AG08396 (cell line): ENCODE measurements around the gene PPM1A.

Experiments used
- DNase-seq: peaks from one replicate; pipeline ENCODE4 v3.0.0; 2012; ENCODE audit warnings: low spot score, mixed read lengths

Gene PPM1A

DNA sequence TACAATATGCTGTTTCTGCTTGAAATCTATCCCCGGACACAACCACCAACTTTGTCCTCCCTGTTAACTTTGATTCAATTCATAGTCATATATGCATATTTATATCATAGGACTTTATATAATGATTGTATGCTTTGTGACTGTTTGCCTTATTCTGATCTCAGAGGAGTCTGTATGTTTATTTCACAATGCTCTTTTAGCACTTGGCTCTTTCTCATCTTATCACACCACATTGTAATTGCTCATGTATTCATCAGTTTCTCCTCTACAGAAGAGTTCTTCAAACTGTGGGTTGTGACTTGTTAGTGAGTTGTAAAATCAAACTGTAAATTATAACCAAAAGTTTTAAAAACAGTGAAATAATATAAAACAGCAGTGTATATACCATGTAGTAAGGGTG lies 21.7 kb upstream of the PPM1A start:
- no peak for DNase-seq

DNA sequence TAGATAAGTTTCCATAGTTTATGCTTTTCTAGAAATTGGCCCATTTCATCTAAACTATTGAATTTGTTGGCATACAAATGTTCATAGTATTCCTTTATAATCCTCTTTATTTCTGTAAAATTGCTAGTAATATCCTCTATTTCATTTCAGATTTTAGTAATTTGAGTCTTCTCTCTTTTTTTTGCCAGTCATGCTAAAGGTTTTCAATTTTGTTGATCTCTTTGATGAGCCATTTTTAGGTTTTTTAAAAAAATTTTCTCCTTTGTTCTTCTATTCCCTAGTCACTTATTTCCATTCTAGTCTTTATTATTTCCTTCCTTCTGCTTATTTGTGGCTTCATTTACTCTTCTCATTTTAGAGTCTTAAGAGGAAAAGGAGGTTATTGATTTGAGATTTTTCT lies 19.4 kb upstream of the PPM1A start:
- DNase-seq = no peak

DNA sequence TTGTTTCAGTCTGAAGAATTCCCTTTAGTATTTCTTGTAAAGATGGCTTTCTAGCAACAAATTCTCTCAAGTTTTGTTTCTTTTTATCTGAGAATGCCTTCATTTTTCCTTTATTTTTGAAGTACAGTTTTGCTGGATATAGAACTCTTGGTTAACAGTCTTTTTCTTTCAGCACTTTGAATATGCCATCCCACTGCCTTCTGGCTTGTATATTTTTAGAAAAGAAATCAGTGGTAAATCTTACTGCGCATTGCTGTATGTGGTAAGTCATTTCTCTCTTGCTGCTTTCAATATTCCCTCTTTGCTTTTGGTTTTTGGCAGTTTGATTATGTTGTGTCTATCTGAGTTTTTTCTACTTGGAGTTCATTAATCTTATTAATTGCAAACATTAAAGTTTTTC lies 16.8 kb upstream of the PPM1A start:
- no peak for DNase-seq

DNA sequence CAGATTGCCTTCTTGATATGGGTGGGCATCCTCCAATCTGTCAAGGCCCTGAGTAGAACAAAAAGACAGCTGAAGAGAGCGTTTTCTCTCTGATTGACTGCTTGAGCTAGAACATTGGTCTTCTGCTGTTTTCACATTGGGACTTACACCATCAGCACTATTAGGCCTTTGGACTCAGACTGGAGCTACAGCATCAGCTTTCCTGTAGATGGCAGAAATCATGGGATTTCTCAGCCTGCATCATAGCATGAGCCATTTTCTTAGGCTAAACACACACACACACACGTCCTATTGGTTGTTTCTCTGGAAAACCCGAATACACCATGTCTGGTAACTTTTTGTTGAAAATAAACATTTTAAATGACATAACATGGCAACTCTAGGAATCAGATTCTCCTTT lies 15.8 kb upstream of the PPM1A start:
- DNase-seq = no peak

DNA sequence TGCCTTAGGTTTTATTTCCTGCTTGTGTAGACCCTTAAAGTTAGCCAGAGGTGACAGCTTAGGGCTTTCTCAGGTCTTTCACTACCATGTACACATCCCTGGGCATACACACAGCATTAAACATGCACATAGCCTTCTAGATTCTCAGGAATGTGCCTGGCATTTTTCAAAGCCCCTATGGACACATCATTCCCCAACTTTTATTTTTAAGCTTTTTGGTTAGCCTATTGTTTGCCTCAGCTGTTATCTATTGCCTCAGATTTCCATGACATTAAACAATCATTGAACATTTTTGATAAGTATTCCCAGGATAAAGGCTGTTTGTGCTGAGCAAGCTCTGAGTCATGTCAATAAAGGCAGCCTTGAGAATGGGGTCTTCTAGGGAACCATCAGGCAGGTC lies 15.1 kb upstream of the PPM1A start:
- DNase-seq = no peak

DNA sequence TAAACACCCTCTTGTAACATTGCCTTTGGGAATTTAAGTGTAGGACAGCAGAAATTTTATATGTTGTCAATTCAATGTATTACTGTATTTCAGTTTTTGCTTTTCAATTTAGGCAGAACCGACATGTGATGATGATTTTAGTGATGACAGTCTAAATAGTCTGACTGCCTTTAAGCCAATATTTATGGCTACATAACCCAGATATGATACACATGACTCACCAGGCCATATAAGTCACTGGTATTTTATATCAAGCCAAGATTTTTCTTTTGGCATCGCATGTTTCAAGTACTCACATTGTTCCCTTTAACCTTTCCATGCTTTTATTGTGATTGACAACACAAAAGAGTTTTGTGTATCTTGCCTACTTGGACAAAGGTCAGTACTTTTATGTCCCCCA lies 13.6 kb upstream of the PPM1A start:
- no peak for DNase-seq

DNA sequence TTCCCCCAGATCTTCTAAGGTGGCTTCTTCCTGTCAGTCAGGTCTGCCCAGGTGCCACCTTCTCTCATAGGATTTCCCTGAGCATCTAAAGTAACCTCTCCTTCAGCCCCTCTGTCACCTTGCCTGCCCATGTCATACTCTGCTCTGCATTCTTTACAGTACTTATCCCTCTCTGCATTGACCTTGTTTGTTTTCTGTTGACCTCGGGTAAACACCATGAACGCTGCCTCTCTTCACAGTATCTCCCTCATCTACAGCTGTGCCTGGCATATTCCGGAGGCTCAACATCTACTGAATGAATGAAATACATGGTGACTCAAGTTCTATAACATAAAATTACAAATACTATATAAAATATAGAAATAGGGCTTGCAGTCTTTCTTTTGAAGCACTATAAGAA lies 10.1 kb upstream of the PPM1A start:
- no peak for DNase-seq

DNA sequence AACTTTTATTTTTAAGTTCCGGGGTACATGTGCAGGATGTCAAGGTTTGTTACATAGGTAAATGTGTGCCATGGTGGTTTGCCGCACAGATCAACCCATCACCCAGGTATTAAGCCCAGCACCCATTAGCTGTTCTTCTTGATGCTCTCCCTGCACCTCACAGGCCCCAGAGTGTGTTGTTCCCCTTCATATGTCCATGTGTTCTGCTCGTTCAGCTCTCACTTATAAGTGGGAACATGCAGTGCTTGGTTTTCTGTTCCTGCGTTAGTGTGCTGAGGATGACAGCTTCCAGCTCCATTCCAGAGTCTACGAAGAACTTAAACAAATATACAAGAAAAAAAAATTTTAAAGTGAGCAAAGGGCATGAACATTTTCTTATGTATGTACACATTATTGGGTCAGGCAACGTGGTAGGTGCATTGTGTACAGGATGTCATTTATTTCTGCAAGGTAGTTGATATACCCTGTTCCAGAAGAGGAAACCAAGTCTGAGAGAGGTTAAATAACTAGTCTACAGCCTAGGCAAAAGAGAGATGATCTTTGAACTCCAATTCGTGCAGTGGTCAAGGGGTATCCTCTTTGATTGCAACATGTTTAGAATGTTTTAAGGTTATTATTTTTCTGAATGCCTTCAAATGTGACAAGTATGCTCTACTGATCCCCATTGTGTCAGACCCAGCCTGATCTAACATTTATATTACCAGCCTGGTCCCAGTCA lies 8.7 kb upstream of the PPM1A start:
- DNase-seq = no peak

DNA sequence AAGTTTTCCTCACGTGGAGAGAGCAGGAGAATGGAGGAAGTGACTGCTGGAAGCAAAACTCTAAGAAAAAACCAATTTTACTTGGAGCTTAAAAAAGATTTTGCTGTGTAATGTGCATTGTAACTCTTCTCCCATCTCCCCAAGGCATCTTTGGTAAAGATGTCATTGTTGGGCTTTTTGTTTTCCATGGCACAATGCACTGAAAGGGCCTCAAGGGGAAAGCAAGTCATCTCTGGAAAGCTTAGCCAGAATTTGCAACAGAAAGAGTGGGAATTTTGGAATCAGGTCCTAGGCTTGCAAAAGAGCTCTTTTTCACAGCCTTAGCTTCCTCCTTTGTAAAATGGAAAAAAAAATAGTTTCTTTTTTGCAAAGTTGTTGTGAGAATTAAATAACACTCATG lies 7.9 kb upstream of the PPM1A start:
- DNase-seq = no peak

DNA sequence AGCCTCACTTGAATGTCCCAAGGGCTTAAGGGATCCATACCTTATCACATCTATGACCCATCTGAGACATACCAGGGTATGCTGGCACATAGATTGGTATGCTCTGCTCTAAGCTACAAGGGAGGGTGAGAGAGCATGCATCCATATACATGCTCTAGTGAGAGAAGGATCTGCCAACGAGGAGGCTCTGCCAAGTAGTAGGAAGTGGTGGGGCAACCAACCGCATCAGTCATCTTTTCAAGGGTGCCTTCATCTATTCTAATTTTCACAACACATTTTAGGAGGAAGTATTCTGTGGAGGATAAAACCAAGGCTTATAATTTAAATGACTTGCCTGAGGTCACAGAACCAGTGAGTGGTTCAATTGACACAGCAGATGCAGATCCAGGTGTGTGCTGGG lies 6.6 kb upstream of the PPM1A start:
- DNase-seq = no peak

DNA sequence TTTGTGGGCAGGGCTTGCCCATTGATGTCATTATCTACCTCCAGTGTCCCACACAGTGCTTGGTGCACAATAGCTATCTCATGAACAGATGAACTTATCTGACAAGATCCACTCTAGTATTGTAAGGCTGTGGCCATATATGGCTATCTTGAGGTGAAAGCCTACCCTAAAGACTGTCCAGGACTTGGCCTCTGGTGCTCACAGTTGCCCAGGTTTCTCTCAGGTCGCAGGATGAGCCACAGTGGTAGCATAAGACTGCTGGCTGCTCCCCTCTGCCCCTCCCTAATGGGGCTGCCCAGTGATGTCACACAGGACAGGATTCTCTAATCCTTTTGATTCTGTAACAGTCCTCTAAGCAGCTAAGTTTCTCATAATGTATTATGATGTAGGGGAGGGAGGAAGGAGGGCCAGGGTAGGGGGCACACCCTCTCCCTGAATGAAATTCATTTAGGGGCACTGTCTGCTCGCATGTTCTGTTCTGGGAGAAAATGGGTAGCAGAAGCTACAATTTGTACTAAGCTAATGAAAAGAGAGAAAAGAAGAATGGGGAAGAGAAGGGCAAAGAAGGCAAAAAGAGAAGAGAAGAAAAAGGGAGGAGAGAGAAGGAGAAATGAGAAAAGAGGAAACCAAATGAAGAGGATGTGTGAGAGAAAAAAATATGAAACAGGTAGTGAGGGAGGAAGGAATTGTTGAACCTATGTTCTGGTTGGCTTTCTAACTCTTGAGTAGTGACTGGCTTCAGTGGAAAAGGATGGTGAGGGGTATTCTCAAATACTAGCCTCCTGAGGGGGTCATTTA lies 3.4 kb upstream of the PPM1A start:
- no peak for DNase-seq

DNA sequence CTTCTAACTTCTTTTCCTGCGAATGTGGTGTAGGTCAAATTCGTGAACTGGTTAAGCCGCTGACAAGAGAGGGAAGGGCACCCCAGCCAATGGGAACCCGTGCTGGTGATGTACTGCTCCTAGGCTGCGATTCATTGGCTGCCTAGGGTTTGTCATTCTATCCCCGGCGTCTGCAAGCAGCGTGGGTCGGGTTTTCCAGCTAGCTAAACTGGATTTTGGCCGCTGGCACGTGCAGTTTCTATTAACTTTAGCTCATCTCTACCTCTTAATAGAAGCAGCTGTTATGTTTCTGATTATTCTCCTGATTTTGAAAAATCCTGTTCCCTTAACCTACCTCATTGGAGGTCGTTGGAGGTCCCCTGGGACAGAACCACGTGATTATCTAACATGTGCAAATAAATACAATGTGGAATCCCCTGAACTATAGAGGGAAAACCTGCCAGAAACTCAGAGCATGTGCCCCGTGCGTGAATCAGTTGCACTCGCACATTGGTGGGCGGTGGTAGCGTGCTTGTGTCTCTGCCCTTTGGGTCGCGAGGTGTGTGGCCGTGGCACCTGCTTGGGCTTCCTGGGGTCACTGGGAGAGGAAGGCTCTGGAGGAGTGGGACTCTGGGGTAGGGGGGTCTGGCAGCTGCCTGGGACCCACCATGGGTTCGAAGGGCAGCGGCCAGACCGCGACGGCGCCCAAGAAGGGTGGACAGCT lies 876 bp upstream of the PPM1A start:
- peak; percentile 91 for DNase-seq

DNA sequence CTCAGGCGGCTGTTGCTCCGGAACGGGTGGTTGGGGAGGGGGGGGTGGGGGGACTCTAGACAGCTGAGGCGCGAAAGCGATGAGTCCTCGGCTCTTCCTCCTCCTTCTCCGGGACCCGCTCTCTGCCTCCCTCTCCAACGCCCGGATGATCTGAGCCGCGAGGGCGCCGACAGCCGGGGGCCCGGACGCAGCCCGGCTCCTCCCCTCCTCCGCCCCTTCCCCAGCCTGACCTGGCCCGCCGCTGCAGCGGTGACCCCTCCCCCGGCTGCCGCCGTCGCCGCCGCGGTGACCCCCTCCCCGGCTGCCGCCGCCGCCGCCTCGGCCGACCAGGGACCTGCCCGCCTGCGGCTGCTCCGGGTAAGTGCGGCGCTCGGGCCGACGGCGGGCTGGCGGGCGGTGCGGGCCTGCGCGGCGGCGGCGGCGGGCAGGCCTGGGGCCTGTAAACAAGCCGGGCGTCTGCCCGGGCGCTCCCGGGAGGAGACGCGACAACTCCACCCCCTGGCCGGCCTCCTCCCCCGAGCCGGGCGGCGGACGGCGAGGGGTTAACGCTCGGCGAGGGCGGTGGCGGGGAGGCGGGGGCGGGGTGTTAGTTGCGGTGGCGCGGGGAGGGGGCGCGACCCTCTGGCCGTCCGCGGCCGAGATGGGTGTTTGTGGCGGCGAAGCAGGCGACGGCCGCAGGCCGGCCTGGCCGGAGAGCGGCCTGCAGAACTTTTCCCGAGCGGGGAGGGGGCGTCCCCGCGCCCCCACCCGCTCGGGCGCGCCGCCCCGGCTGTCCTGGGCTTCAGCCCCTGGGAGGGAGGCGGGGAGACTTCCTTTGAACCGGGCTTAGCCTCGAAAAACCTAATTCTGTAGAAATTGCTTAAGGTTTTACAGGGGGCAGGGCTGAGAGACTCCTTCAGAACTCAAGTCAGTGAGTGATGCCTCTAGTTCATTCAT lies 568 bp downstream of the PPM1A start:
- DNase-seq = peak; percentile 88

DNA sequence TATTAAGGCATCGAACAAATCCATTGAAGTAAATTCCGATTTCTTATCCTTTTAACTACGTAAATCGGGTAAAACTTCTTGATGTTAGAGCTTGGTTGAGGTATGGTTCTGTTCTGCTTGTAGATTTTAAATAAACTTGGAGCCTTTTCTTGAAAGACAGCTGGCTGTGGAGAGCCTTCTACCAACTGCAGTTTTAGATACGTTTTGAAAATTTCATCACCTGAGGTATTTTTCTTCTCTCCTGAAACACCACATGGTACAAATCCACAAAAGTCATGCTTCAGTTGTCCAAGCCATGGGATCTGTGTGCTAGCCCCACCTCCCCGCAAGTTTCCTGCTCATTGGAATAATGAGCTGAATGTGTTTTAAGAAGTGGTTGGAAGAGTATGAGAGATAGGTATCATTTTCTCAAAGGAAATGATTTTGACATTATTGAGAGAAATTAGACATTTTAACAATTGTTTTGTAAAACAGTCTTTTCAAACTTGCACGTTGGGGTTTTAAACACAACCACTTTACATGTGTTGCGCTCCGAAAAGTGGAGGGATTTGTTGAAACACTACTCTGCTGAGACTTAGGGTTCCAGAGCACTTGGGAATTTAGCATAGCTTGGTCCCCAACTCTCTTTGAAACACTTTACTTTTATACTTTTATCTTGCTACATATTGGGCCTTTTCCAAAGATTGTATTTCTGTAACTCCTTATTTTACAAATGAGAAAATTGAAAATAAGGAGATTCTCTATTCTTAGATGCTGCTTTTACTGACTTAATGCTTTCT lies 1.4 kb downstream of the PPM1A start:
- DNase-seq = peak; percentile 13

DNA sequence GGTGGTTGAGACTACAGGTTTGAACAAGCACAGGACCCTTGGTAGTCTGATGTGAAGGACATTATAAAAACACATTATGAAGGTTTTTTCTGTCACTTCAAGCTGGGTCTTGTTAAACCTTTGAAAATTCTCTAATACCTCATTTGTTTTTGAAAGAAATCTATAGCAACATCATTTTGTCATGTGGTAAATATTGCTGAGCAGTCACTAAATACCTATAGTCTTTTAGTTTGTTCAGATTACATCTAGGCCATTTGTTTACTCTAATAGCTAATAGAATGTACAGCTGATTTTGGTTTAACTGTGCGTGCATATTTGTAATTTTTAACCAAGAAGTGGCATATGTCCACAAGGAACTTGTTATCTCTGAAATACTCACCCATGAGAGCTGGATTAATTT lies 2.9 kb downstream of the PPM1A start:
- DNase-seq = no peak

DNA sequence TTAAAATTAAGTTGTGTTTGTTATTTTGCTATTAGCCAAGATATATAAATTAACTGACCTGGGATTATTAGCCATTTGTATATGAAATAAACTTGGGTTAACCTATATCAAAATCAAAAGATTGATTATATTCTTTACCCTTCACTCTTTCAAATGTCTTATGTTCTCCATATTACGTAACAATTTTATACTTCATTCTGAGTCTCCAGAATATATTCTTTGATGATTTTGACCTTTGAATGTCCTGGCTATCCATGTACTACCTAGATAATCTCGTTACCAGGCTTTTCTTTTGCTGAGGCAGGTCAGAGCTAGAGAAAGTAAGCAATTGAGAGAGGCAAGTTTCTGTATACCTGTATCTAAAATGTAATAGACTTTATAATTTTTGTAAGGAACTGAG lies 3.6 kb downstream of the PPM1A start:
- DNase-seq = no peak

DNA sequence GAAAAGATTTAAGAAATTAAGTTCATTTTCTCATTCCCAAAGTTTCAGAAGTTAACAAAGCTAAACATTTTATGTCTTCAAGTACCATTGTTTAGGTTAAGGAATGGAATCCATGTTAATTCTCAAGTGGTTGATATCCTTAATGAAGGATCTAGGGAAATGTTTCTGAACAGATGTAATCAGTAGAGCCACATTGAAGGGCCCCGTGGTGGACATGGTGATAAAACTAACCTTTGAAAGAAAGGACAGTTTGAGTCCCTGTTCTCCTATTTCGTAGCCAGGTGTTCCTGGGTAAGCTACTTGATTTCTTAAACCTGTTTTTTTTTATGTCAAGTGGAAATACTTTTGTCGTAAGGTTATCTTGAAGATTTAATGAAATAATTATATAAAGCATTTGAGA lies 4.6 kb downstream of the PPM1A start:
- no peak for DNase-seq

DNA sequence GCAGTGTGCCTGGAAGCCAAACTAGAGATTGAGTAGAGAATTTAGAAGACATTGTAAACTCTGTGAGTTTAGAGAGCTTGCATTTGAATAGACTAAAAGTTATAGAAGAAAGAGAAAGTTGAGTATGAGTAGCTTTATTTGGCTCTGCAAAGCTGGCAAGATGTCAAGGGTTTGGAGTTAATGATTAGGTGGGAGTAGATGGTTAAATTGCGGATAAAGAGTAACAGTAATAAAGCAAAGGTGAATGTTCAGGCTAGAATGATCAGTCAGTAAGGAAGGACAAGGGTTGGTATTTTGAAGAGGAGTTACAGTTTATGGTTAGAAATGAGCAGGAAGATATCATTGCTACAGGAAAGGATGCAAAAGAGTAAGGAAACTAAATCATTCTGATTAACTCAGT lies 5.2 kb downstream of the PPM1A start:
- DNase-seq = no peak

DNA sequence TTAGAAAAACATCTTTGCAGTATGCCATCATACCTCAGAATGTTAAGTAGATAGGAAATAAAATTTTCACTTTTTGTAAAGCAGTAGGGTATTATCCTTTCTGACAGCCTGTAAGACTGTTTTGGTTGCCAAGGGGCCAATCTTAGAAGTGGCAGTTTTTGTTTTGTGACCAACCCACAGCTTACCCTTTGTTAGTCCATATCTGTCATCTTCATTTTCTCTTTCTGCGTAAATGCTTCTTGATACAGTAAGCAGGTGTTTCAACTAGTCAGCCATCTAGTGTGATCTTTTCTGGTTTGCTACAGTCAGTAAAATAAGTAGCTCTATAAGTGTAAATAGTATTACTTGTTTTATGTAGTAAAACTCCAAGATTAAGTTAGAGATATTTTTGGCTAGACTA lies 8.8 kb downstream of the PPM1A start:
- DNase-seq = no peak

DNA sequence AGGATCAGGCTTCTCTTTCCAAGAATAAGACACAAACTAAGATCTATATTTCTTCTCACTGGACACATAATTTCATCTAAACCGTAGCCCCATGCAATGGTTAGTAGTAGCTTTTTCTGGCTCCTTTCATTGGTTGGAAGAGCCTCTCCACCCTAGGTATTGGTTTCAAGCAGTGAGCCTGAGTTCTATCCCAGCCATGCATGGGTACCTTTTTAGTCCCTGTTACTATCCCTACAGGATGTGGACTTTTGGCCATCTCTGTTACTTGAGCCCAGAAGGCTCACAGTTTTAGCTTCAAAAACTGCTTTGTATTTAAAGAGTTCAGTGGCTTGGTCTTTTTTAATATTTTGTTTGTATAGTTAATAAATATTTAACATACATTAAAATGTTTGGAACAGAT lies 16.1 kb downstream of the PPM1A start:
- DNase-seq = no peak
